BJ (cell line): ENCODE measurements around the gene ZBTB48. TPM values are rescaled to one million over a fixed set of nuclear protein-coding genes. Genes with fewer than 3 reads are reported as not detected.

Source experiments
- CTCF ChIA-PET: fragments of 350-600 bp; formaldehyde crosslinking; extraction: SDS; loops from one replicate; lab custom pipeline; 2021; ENCODE audit warnings: antibody characterized with exemption, inconsistent platforms; lab: Yijun Ruan, JAX
- POLR2A ChIA-PET: fragments of 300-600 bp; sonication (Branson Sonifier 250); formaldehyde crosslinking; extraction: SDS; loops from one replicate; lab custom pipeline; 2021; ENCODE audit warnings: antibody characterized with exemption; lab: Charles Lee
- DNase-seq: peaks from one replicate; pipeline ENCODE4 v3.0.0-alpha.2; 2011; ENCODE audit warnings: low read depth
- H3K27me3 ChIP-seq: 2 replicates; pipeline ENCODE4 v1.6.0; 2011; ENCODE audit warnings: low read length; ENCODE audit not compliant: control insufficient read depth, insufficient read depth
- H3K36me3 ChIP-seq: 2 replicates; pipeline ENCODE4 v1.5.1; 2011; ENCODE audit warnings: low read length; ENCODE audit not compliant: control insufficient read depth, insufficient read depth
- H3K4me3 ChIP-seq: 2 replicates; pipeline ENCODE4 v1.5.1; 2011; ENCODE audit warnings: low read depth, mild to moderate bottlenecking, control low read depth, low read length
- polyA plus RNA-seq: library from polyadenylated mRNA; depleted of rRNA; stranded (reverse); fragments of >200 nt; gene quantifications from 2 replicates; pipeline ENCODE4 v1.2.3, GENCODE V29; 2011
- TF ChIP-seq, protein P1 (sequence below): IDR thresholded peaks from 2 replicates; pipeline ENCODE4 v1.5.1; 2011; ENCODE audit warnings: low read depth, mild to moderate bottlenecking, control low read depth, inconsistent platforms, low read length, moderate library complexity; ENCODE audit not compliant: insufficient read depth

The ZBTB48 gene
- polyA plus RNA-seq, 1 experiment, result 14.0 TPM

DNA sequence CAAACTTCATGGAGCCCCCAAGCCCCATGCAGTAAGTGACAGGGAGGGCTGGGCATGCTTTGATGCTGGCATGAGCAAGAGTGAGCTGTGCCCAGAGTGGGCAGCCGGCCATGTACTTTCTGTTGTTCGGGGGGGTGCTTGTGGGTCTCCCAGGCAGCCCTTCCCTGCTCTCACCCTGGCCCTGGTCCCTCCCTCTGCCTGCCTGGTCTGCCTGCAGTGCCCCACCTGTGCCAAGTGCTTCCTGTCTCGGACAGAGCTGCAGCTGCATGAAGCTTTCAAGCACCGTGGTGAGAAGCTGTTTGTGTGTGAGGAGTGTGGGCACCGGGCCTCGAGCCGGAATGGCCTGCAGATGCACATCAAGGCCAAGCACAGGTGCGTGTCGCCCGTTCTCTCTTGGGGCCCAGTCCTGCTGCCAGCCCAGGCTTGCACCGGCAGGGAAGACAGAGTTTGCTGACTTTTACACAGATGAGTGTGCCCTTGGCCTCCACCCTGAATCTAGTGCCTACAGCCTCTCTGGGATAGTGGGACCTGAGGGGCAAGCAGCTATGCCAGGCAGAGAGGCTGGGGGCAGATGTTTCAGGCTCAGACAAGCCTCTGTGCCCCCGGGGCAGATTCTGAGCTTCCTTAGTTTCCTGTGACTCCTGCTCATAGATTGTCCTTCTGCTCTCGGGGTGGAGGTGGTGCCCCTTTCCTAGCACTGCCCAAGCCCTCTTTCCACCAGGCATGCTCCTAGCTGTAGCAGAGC is 7.6 kb downstream of the ZBTB48 start:
- no peaks in the 10 kb centered on the region for H3K27me3 ChIP-seq
- ChIA-PET CTCF (interaction anchor here (1.0 kb wide), 1 partner anchor 59 kb away, joined by 5 read pairs; no protein-coding TSS in a partner anchor), POLR2A (no interaction called here)
- no peak for DNase-seq
- TF ChIP-seq, protein P1, sequence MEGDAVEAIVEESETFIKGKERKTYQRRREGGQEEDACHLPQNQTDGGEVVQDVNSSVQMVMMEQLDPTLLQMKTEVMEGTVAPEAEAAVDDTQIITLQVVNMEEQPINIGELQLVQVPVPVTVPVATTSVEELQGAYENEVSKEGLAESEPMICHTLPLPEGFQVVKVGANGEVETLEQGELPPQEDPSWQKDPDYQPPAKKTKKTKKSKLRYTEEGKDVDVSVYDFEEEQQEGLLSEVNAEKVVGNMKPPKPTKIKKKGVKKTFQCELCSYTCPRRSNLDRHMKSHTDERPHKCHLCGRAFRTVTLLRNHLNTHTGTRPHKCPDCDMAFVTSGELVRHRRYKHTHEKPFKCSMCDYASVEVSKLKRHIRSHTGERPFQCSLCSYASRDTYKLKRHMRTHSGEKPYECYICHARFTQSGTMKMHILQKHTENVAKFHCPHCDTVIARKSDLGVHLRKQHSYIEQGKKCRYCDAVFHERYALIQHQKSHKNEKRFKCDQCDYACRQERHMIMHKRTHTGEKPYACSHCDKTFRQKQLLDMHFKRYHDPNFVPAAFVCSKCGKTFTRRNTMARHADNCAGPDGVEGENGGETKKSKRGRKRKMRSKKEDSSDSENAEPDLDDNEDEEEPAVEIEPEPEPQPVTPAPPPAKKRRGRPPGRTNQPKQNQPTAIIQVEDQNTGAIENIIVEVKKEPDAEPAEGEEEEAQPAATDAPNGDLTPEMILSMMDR, result no peak
- peaks cover 22% of the 10 kb centered on the region for H3K36me3 ChIP-seq
- no peak overlapping the region for H3K4me3 ChIP-seq

DNA sequence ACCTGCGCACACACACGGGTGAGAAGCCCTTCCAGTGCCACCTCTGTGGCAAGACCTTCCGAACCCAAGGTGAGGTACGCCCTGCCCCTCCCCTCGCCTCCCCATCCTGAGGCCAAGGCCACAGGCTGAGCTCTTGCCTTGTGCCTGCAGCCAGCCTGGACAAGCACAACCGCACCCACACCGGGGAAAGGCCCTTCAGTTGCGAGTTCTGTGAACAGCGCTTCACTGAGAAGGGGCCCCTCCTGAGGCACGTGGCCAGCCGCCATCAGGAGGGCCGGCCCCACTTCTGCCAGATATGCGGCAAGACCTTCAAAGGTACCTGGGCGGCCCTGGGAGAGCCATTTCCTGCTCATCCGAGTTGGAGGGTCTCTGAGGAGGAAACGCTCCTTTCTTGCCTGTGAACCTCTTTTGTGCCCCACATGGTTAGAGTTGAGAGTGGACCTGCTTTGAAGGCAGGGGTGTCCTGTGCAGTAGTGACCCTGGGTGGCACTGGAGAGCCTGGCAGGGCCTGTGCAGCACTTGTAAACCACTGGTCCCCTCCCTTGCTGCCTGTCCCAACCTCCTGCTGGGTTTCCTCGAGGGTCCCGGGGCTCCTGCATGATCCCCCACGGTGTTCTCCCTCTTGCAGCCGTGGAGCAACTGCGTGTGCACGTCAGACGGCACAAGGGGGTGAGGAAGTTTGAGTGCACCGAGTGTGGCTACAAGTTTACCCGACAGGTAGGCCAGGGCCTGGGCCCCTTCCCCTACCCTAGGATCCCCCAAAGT is 8.5 kb downstream of the ZBTB48 start:
- TF ChIP-seq, protein P1, result no peak
- ChIA-PET POLR2A (no interaction called here), CTCF (interaction anchor here (1.0 to 1.6 kb wide), 2 partner anchors 8 to 58 kb away, joined by 5 read pairs; no protein-coding TSS in a partner anchor)
- Histone ChIP-seq H3K4me3 (no peak overlapping the region), H3K36me3 (peaks cover 28% of the 10 kb centered on the region), H3K27me3 (no peaks in the 10 kb centered on the region)
- DNase-seq, result no peak

DNA sequence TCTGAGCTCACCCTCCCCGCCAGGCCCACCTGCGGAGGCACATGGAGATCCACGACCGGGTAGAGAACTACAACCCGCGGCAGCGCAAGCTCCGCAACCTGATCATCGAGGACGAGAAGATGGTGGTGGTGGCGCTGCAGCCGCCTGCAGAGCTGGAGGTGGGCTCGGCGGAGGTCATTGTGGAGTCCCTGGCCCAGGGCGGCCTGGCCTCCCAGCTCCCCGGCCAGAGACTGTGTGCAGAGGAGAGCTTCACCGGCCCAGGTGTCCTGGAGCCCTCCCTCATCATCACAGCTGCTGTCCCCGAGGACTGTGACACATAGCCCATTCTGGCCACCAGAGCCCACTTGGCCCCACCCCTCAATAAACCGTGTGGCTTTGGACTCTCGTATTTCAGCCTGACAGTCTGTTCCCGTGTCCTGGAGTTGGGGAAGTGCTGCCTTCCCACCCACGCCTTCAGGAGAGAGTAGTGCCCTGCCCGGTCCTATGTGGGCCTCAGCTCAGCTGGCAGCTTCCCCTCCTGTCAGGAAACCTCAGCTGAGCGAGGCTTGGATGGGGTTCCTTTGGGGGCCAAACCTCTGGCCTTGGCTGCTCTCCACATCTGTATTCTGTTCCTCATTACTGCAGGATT is 9.2 kb downstream of the ZBTB48 start:
- TF ChIP-seq, protein P1, result no peak
- Histone ChIP-seq H3K4me3 (no peak overlapping the region), H3K36me3 (peaks cover 34% of the 10 kb centered on the region), H3K27me3 (no peaks in the 10 kb centered on the region)
- ChIA-PET CTCF (interaction anchor here (0.8 to 1.6 kb wide), 2 partner anchors 8 to 9 kb away, joined by 3 to 5 read pairs; no protein-coding TSS in a partner anchor), POLR2A (no interaction called here)
- DNase-seq, result no peak

DNA sequence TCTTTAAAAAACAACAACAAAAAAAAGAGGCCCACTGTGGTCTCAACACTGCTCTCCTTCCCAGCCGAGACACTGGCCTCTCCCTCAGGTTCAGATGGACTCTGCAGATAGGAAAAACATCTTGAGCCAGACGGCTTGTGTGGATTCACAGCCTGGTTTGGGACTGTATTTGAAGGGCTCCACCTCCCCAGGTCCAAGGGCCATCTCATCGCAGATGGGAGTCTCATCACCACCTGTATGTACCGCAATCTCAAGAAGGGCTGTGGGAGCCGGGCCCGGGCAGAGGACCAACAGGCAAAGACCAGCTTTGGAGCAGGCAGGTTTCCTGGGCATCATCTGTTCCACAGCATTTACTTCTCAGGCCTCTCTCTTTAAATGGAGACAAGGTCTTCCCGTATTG is 10.3 kb downstream of the ZBTB48 start:
- no peak for DNase-seq

More for the DNA sequence above, 10.3 kb downstream of the ZBTB48 start:
- H3K27me3 ChIP-seq, result no peaks in the 10 kb centered on the region
- peaks cover 38% of the 10 kb centered on the region for H3K36me3 ChIP-seq
- CTCF ChIA-PET, result interaction anchor here (1.6 kb wide), 1 partner anchor 10 kb away, joined by 5 read pairs; no protein-coding TSS in a partner anchor
- H3K4me3 ChIP-seq, result no peak overlapping the region
- POLR2A ChIA-PET, result no interaction called here
- TF ChIP-seq, protein P1, result no peak
